Measurements from ENCODE around the gene CERK.

GRCh38 chr22:46770726-46771125 is 32.7 kb upstream of the CERK start:
- TF ChIP-seq ZBTB1 (tag by site-specific recombination; IDR thresholded peaks at IDR 0.05) (no peak), CTCF (tag by site-specific recombination; IDR thresholded peaks at IDR 0.05) (no peak), BCL6B (tag by site-specific recombination; IDR thresholded peaks at IDR 0.05) (no peak), BCL11A (tag by site-specific recombination; IDR thresholded peaks at IDR 0.05; ENCODE audit: low read depth) (no peak), ZNF513 (tag by site-specific recombination; IDR thresholded peaks at IDR 0.05) (no peak), ZNF239 (tag by site-specific recombination; IDR thresholded peaks at IDR 0.05) (no peak)

Measured in HEK293 (cell line).